GM19099 (cell line): ENCODE measurements around the gene GNAT1.

ENCODE experiments used
- POLR2A ChIP-seq: IDR thresholded peaks from 3 replicates; pipeline ENCODE4 v1.6.1; 2011; ENCODE audit warnings: low read depth; ENCODE audit not compliant: insufficient read length; ENCODE audit errors: extremely low read depth

Gene GNAT1

DNA sequence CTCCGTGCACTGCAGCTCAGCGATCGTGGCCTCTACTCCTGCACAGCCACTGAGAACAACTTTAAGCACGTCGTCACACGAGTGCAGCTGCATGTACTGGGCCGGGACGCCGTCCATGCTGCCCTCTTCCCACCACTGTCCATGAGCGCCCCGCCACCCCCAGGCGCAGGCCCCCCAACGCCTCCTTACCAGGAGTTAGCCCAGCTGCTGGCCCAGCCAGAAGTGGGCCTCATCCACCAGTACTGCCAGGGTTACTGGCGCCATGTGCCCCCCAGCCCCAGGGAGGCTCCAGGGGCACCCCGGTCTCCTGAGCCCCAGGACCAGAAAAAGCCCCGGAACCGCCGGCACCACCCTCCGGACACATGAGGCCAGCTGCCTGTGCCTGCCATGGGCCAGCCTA lies 3.7 kb upstream of the GNAT1 start:
- no peak for TF ChIP-seq POLR2A

DNA sequence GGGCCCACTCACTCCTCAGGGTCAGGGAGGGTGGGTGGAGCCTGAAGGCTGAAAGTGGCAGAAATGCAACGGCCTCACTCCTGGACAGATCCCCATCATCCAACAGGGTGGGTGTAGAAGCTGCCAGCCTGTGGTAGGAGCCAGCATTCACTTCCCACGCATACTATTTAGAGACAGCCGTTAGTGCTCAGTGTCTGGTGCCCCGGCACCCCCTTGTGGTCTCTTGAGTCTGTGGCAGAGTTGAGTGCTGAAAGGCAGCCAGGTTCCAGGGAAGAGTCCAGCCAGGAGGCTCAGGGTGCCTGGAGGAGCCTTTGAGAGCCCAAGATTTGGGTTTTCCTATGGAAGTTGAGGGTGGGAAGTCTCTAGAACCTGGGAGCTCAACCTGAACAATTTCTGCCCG lies 2.1 kb upstream of the GNAT1 start:
- TF ChIP-seq POLR2A = no peak

DNA sequence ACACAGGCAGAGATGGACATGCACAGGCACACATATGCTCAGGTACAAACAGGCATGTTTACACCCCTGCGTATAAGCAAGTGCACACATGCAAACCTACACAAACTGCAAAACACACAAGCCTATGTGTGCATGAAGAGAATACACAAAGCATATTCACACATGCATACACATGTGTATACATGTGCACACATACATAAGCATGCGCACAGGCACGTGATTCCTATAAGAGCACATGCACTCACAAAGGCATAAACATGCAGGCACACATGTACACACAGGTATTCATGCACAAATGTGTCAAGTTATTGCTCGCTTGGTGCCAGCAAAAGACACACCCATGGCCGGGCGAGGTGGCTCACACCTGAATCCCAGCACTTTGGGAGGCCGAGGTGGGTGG lies 1.4 kb upstream of the GNAT1 start:
- TF ChIP-seq POLR2A = no peak

DNA sequence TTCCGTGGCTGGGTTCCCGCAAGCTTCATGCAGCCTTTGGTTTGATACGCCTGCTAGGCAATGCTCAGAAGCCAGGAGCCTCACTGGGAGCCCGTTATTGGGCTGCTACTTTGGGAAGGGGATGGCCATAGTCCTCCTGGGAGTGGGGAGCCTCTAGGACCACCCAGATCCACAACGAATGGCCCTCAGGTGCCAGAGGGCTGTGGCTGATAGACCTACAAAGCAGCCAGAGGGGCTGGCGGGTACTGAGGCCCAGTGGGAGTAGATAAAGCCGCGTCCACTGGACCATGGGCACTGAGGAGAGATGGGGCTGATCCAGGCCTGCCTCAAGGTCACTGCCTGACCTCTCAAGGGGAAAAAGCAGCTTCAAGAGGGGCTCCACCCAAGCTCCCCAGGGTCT lies 714 bp downstream of the GNAT1 start:
- TF ChIP-seq POLR2A = no peak

DNA sequence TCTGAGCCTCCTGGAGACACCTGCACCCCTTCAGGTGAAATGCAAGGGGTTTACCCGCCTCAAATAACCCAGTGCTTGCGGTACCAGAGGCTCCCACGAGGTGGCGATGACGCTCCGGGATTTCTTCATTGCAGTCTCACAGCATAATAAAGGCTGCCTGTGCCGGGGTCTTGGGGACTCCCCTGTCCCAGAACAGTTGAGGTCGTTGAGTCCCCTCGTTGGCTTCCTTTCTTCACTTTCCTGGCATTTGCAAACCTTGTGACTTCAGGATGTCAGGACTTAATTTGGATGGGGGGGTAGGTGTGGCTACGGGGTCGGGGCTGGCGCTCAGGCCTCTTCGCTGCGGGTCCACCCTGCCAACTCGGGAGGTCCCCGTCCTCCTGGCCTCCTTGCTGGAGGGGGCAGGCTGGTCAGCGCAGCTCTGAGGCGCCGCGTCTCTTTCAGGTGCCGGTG lies 1.3 kb downstream of the GNAT1 start:
- no peak for TF ChIP-seq POLR2A

DNA sequence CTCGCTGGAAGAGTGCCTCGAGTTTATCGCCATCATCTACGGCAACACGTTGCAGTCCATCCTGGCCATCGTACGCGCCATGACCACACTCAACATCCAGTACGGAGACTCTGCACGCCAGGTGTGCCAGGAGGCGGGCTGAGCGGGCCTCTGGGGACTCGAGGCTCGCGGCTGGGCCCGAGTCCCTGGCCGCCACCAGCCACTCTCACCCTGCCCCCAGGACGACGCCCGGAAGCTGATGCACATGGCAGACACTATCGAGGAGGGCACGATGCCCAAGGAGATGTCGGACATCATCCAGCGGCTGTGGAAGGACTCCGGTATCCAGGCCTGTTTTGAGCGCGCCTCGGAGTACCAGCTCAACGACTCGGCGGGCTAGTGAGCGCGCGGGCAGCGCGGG lies 1.9 kb downstream of the GNAT1 start:
- no peak for TF ChIP-seq POLR2A

DNA sequence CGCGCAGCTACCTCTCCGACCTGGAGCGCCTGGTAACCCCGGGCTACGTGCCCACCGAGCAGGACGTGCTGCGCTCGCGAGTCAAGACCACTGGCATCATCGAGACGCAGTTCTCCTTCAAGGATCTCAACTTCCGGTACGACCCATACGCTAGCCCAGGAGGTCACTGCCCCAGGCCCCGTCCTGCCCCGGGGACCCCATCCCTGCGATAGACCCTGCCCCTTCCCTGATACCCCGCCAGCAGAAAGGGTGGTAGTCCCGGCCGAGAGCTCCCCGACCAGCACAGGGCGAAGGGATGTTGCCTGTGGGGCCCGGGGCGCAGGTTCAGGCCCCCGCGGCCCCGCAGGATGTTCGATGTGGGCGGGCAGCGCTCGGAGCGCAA lies 2.3 kb downstream of the GNAT1 start:
- TF ChIP-seq POLR2A = no peak

DNA sequence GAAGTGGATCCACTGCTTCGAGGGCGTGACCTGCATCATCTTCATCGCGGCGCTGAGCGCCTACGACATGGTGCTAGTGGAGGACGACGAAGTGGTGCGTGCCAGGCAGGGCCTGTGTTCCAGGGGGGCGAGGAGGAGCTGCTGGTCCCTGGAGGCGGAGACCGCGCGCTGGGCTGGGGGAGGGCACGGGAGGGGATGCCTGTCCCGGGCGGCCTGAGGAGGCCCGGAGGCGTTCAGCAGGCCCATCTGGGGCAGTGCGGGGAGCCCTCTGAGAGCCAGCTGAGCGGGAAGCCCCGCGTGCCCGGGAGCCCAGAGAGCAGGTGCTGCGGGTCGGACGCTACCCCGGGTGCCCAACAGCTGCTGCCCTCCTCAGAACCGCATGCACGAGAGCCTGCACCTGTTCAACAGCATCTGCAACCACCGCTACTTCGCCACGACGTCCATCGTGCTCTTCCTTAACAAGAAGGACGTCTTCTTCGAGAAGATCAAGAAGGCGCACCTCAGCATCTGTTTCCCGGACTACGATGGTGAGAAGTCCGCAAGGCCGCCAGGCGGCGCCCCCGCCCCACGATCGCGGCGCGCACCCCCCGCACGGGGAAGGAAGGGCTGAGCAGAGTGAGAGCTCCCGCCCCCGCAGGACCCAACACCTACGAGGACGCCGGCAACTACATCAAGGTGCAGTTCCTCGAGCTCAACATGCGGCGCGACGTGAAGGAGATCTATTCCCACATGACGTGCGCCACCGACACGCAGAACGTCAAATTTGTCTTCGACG lies 2.9 kb downstream of the GNAT1 start:
- no peak for TF ChIP-seq POLR2A

DNA sequence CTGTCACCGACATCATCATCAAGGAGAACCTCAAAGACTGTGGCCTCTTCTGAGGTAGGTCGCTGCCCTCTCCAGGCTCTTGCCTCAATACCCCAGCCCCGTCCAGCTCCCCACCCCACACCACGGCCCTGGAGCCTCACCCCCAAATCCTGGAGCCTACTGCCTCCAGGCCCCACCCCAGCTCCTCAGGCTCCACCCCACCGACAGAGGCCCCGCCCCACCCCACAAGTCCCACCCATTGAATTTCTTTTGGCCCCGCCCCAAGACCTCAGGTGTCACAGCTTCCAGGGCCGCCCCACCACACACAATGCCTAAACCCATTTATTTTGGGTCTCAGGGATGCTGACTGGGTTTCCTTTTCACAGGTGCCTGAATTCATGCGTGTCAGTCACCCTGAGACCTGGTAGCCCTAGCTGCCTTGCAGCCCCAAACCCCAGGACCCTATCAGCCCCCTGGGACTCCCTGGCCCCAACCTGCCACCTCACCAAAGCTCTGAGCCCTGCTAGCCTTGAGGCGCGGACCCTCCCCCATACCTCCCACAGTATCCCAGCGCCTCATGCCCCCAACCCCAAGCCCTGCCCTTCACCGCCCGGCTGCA lies 3.6 kb downstream of the GNAT1 start:
- no peak for TF ChIP-seq POLR2A

DNA sequence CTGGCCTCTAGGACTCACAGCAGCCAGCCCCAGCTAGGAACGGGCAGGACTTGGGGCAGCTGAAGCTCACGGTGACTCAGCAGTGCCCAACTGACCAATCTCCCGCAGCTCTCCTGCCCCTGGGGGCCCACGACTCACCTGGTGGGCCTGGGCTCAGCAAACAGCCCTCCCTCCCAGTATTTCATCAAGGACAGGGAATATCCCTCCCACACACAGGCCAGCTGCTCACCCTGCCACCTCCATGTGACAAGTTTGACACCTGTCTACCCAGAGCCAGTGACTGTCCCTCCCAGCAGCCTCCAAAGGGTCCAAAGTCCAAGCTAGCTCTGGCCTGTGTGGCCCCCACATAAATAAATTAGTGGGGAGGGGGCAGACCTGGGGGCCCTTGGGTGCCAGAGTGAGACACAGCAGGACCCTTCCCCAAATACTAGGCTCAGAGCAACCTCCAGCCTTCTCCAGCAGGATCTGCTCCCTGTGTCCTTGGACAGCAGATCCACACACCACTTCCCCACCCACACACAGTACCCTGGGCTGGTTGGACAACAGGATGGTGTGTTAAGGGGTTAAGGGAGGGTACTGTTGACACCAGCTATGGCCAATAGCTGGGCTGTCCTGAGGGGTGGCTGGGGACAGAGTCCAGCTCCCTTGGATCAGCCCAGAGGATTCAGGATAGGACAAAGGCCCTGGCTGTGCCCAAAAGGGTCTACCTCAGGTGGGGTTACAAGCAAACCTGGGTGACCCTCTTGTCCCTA lies 4.3 kb downstream of the GNAT1 start:
- TF ChIP-seq POLR2A = no peak

DNA sequence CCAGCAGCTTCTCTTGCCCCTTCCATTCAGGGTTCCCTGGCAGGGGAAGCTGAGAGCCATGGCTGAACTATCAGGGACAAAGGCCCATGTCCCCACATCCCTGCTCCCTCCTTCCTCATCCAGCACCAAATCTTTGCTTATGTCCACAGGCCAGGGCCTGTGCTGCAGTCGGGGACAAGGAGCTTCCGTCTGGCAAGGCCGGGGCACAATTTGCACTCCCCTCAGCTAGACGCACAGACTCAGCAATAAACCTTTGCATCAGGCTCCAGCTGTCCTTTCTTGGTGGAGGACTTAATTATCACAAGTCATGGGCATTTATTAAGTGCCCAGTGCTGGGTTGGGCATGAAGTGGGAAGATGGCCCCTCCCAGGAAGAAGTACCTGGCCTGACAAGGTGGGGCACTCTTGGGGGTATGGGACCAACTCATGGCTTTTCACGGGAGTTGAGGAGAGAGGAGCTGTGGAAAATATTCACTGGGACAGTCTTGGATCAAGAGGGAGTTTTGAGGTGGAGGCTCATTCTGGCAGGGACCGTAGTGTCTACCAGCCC lies 4.9 kb downstream of the GNAT1 start:
- no peak for TF ChIP-seq POLR2A

DNA sequence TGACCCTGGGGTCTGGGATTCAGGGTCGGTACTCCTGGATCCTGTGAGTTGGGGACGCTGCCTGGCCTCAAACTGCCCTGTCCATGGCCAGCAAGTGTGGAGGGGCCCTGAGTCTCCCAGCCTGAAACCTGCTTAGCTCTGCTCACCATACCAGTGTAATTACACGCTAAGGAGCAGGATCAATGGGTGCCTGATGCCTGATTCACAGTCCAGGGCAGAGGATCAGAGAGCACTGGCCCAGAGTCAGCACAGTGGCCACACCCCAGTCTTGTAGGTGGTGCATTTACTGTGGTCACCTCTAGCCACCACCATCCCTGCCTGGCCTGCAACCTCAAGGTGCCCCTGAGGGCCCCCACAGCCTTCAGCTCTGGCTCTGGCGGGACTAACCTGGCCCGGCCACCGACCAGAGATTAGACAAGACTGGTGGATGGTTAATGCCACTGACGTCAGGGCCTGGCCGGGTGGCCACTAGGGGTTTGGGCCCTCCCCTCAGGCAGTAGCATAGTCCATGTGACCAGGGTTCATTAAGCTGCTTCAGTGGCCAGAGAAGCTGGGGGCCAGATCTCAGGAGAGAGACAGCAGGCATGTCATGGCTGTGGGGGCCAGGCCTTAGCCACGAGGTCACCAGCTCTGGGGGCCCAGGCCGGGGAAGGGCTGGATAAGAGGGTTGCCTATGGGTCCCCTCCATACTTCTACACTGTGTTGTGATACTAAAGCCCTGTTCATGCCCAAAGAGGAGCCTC lies 10.3 kb downstream of the GNAT1 start:
- no peak for TF ChIP-seq POLR2A

DNA sequence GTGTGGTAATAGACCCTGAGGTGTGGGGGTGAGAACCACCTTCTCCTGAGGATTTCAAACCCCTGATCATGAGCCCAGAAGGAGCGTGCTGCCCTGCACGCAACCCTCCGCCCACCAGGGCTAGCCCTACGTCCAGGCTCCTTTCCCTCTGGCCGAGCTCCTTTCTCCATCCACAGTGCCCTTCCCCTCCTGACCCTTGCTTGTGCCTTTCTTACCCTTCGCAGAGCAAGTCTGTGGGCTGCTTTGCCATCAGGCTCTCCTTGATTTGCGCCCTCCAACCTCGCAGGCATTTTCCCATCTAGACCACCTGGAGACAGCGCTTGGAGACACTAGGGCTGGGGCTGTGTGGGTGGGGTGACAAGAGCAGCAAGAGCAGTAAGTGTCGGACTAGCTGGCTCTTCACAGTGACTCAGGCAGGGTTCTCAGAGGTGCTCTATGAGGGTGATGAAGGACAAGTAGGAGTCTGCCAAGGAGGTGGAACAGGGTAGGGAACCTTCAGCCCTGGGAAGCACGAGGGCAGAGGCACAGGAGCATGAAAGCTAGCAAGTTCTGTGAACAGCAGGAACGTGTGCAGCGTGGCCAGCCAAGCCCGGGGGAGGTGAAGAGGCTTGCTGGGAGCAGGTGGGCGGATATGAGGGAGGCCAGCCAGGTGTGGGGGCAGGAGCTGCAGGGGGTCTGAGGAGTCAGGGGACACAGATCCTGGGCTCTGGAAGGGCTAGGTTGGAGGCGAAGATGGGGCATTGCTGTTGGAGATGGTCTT lies 11.1 kb downstream of the GNAT1 start:
- TF ChIP-seq POLR2A = no peak

DNA sequence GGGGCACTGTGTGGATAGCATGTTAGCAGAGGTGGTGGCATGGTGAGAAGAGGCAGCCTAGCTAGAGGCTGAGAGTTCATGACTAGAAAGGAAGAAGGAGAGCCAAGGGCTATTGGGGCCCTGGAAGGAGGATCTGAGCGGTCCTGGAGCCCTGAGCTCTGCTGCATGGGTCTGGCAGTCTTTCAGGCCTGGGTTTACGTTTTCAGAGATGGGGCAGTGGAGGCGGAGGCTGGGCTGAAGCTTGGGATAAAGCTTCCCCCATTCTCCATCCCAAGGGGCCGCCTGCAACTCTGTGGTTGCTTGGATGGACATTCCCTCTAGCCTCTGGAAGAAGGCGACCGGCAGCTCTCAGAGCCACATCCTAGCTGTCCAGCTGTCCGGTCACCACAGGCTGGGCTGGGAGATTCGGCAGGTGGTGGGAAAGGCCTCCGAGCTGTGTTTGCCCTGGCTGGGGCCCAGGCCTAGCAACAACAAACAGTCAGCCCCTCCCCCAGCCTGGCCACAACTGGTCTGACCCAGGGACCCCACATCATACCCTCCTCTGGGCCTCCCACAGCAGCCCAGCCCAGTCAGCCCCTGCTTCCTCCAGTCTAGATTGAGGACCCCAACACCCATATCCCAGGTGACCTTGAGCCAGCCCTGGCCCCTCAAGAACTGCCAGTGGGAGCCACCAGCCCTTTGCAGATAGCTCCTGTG lies 11.9 kb downstream of the GNAT1 start:
- TF ChIP-seq POLR2A = no peak
